GM12875 (cell line): ENCODE results near the gene VAV3.

ENCODE experiments used
- H3K4me3 ChIP-seq: one replicate; pipeline ENCODE4 v1.5.1; 2011; ENCODE audit warnings: low read depth, low read length, control low read depth
- CTCF ChIP-seq: IDR thresholded peaks from 2 replicates; pipeline ENCODE4 v1.5.1; 2011; ENCODE audit warnings: low read depth, mild to moderate bottlenecking, control low read depth, inconsistent platforms, low read length, moderate library complexity, borderline replicate concordance; ENCODE audit not compliant: insufficient read depth

The VAV3 gene

DNA sequence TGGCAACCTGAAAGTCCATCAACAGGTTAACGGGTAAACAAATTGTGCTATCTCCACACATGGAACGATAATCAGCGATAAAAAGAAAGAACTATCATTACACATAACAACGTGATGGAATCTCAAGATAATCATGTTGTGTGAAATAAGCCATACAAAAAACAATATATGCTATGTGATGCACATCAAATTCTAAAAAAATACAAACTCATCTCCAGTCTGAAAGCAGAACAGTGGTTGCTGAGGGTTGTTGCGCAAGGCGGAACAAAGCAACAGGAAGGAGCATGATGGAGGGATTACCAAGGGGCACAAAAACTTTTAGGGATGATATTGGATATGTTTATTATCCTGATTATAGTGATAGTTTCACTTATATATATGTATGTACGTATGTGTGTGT is 324.8 kb downstream of the VAV3 start:
- H3K4me3 ChIP-seq, result no peak overlapping the region
- TF ChIP-seq CTCF, result no peak

DNA sequence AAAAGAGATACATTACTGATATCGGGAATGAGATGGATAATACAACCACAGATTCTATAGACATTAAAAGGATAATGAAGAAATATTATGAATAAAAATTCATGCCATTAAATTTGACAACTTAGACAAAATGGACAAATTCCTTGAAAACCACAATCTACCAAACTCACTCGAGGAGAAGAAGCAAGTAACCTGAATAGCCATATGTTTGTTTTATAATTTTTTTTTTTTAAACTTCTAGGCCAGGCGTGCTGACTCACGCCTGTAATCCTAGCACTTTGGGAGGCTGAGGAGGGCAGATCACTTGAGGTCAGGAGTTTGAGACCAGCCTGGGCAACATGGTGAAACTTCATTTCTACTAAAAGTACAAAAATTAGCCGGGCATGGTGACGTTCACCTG is 327.9 kb downstream of the VAV3 start:
- TF ChIP-seq CTCF, result no peak
- H3K4me3 ChIP-seq, result no peak overlapping the region

DNA sequence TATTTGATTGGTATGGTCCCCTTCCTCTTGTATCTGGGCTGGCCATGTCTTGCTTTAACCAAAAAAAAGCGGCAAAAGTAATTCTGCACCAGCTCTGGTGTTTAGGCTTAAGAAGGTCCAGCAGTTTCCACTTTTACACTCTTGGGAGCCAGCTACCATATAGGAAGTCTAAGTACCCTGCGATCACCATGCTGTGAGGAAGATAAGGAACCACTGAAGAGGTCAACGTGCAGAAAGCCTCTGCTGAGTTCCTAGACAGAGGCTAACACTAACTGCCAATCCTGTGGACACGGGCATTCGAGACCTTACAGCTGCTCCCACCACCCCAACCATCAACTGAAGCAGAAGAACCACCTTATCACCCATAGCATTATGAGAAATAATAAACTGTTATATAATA is 331.4 kb downstream of the VAV3 start:
- TF ChIP-seq CTCF, result no peak
- H3K4me3 ChIP-seq, result no peak overlapping the region

DNA sequence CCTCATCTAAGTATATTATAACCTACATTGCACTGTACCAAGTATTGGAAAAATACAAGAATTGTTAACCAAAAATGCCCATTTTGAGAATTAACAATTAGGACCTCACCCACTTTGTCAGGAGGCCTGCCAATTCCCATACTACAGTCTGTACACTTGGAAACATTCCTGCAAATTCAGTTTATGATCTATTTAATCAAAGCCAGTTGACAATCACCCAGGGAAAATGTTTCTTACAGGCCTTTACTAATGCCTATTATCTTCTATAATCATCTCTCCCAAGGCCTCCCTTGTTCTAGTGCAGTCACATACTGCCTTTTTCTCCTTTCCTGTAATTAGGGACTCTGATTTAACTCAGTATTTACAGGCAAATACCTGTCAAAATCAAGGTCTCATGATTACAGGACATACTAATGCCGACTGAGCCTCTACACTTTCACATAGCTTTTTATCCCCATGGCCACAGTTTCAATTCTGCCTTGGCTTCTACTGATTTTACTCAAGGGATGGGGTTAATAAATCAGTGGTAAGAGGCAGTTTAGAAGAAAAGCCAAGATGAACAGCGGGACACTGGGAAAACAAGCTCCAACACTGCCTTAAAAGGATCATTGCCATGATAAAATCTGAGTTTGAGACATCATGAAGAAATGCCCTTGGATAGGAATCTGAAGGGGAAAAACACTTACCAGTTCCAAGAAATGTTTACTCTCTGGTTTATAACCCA is 338.7 kb downstream of the VAV3 start:
- no peak overlapping the region for H3K4me3 ChIP-seq
- no peak for TF ChIP-seq CTCF

DNA sequence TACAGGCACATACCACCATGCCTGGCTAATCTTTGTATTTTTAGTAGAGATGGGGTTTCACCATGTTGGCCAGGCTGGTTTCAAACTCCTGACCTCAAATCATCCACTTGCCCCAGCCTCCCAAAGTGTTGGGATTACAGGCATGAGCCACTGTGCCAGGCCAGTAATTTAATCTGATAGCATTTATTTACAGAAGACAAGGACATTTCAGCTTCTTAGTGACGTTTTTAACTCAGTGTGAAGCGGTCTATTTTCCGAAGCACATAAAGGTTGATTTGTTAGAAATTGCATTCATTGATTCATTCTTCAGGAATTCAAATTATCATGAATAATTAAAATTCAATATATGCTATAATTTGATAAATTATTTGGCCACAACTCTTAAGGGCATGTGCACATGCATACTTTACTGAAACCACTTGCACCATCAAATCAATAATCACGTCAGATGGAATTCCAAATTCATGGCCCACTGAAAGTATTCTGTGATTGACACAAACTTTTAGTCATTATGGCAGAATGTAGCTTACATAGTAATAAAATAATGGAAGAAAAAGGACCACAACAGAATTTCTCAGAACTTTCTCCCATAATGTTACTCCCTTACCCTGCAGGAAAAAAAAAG is 339.5 kb downstream of the VAV3 start:
- no peak overlapping the region for H3K4me3 ChIP-seq
- TF ChIP-seq CTCF, result no peak

- no peak overlapping the region for H3K4me3 ChIP-seq
- TF ChIP-seq CTCF, result no peak
Observed at GRCh38 chr1:107623431-107623830, 341.5 kb downstream of the VAV3 start.

- no peak for TF ChIP-seq CTCF
- H3K4me3 ChIP-seq, result no peak overlapping the region
Observed at GRCh38 chr1:107622966-107623365, 342.0 kb downstream of the VAV3 start.
